Liver (tissue), 9 donors: Measurements from ENCODE around the gene ZNF217. TPM values are rescaled to one million over a fixed set of nuclear protein-coding genes. Genes with fewer than 3 reads are reported as not detected.

Experiments
- DNase-seq: peaks from one replicate; pipeline ENCODE4 v3.0.0-alpha.2; 2017; ENCODE audit warnings: low spot score
- H3K27ac ChIP-seq, 2 donors: one replicate each; pipeline ENCODE4 v1.7.0; 2013; ENCODE audit warnings: inconsistent platforms in 2 of 2, low read length in 2 of 2, control low read depth in 1 of 2, low read depth in 1 of 2, mild to moderate bottlenecking in 1 of 2
- H3K27me3 ChIP-seq, 4 donors: one replicate each; pipeline versions ENCODE4 v1.6.1 to v1.7.0; 2013; ENCODE audit warnings: low read length in 3 of 4, inconsistent platforms in 1 of 4, mild to moderate bottlenecking in 1 of 4, moderate library complexity in 1 of 4; ENCODE audit not compliant: control insufficient read depth in 4 of 4, insufficient read depth in 4 of 4
- H3K36me3 ChIP-seq, 4 donors: one replicate each; pipeline versions ENCODE4 v1.6.1 to v1.7.0; 2013; ENCODE audit warnings: low read length in 3 of 4, mild to moderate bottlenecking in 3 of 4, low read depth in 1 of 4, moderate library complexity in 1 of 4; ENCODE audit not compliant: control insufficient read depth in 4 of 4, insufficient read depth in 3 of 4
- H3K4me1 ChIP-seq, 4 donors: one replicate each; pipeline versions ENCODE4 v1.6.1 to v1.7.0; 2013; ENCODE audit warnings: low read length in 3 of 4, mild to moderate bottlenecking in 3 of 4, moderate library complexity in 1 of 4; ENCODE audit not compliant: control insufficient read depth in 4 of 4, insufficient read depth in 4 of 4
- H3K4me3 ChIP-seq, 3 donors: one replicate each; pipeline versions ENCODE4 v1.6.1 to v1.7.0; 2013; ENCODE audit warnings: low read length in 3 of 3, control low read depth in 1 of 3, low read depth in 1 of 3, mild to moderate bottlenecking in 1 of 3
- H3K9ac ChIP-seq, 2 donors: one replicate each; pipeline ENCODE4 v1.7.0; 2013; ENCODE audit warnings: low read length in 2 of 2, mild to moderate bottlenecking in 2 of 2, moderate library complexity in 2 of 2, control low read depth in 1 of 2, low read depth in 1 of 2
- H3K9me3 ChIP-seq, 4 donors: one replicate each; pipeline versions ENCODE4 v1.6.1 to v1.7.0; 2013; ENCODE audit warnings: low read length in 3 of 4; ENCODE audit not compliant: control insufficient read depth in 4 of 4
- CTCF ChIP-seq: fragments of 150-350 bp; IDR thresholded peaks from 2 replicates; pipeline ENCODE4 v1.5.1; 2017; ENCODE audit warnings: improper control_type of control experiment, low read depth, low read length; ENCODE audit not compliant: missing input control
- EGR1 ChIP-seq, 2 donors: IDR thresholded peaks; 2 replicates each; pipeline ENCODE4 v1.6.1; 2016 to 2018; ENCODE audit warnings: antibody characterized with exemption in 2 of 2, low read depth in 2 of 2
- FOXA1 ChIP-seq: IDR thresholded peaks from 2 replicates; pipeline ENCODE4 v1.6.1; 2016; ENCODE audit warnings: antibody characterized with exemption
- FOXA2 ChIP-seq: IDR thresholded peaks from 2 replicates; pipeline ENCODE4 v1.6.1; 2016; ENCODE audit warnings: antibody characterized with exemption
- GABPA ChIP-seq, 2 donors: IDR thresholded peaks in 1 of 2; conservative IDR thresholded peaks in 1 of 2; 2 replicates each; pipeline ENCODE4 v1.6.1; 2016; ENCODE audit warnings: antibody characterized with exemption in 2 of 2, mild to moderate bottlenecking in 1 of 2, moderate library complexity in 1 of 2
- HNF4A ChIP-seq, 2 donors: conservative IDR thresholded peaks; 2 replicates each; pipeline ENCODE4 v1.6.1; 2016; ENCODE audit warnings: antibody characterized with exemption in 2 of 2, mild to moderate bottlenecking in 2 of 2
- HNF4G ChIP-seq: IDR thresholded peaks from 2 replicates; pipeline ENCODE4 v1.6.1; 2016; ENCODE audit warnings: antibody characterized with exemption
- JUND ChIP-seq, 2 donors: IDR thresholded peaks; 2 replicates each; pipeline ENCODE4 v1.6.1; 2016; ENCODE audit warnings: antibody characterized with exemption in 2 of 2
- NR2F2 ChIP-seq: IDR thresholded peaks from 2 replicates; pipeline ENCODE4 v1.6.1; 2016; ENCODE audit warnings: antibody characterized with exemption
- RAD21 ChIP-seq, 2 donors: IDR thresholded peaks; 2 replicates each; pipeline ENCODE4 v1.6.1; 2016; ENCODE audit warnings: antibody characterized with exemption in 2 of 2, mild to moderate bottlenecking in 2 of 2
- RXRA ChIP-seq, 2 donors: IDR thresholded peaks; 2 replicates each; pipeline ENCODE4 v1.6.1; 2017 to 2018; ENCODE audit warnings: antibody characterized with exemption in 2 of 2, mild to moderate bottlenecking in 1 of 2
- SP1 ChIP-seq: IDR thresholded peaks from 2 replicates; pipeline ENCODE4 v1.6.1; 2018; ENCODE audit warnings: antibody characterized with exemption, mild to moderate bottlenecking
- TAF1 ChIP-seq: conservative IDR thresholded peaks from 2 replicates; pipeline ENCODE4 v1.6.1; 2016; ENCODE audit warnings: antibody characterized with exemption, mild to moderate bottlenecking
- YY1 ChIP-seq: IDR thresholded peaks from 2 replicates; pipeline ENCODE4 v1.6.1; 2016; ENCODE audit warnings: antibody characterized with exemption, mild to moderate bottlenecking
- ZBTB33 ChIP-seq: IDR thresholded peaks from 2 replicates; pipeline ENCODE4 v1.6.1; 2016; ENCODE audit warnings: antibody characterized with exemption
- WGBS: extraction: QIAGEN DNeasy Blood & Tissue Kit; methylation state at CpG from one replicate; pipeline ENCODE4 v1.1.7; 2013; 5-methylcytosine and 5-hydroxymethylcytosine counted together
- polyA plus RNA-seq, 2 donors: library from polyadenylated mRNA; stranded (reverse) in 1 of 2; unstranded in 1 of 2; fragments of 200-250 nt in 1 of 2; fragments of >200 nt in 1 of 2; fragmentation: Nextera tagmentation in 1 of 2; extraction: Ambion mirVana in 1 of 2; gene quantifications; one replicate each; pipeline versions ENCODE4 v1.2.1 to v1.2.3, GENCODE V29; 2013 to 2015
- total RNA-seq, 2 donors: library from RNA; depleted of rRNA; stranded (reverse); fragments of >200 nt; gene quantifications; one replicate each; pipeline ENCODE4 v1.2.3, GENCODE V29; 2014
- TF ChIP-seq, protein P1 (sequence below): IDR thresholded peaks from 2 replicates; pipeline ENCODE4 v1.6.1; 2016; ENCODE audit warnings: antibody characterized with exemption
- TF ChIP-seq, protein P2 (sequence below): IDR thresholded peaks from 2 replicates; pipeline ENCODE4 v1.6.1; 2016; ENCODE audit warnings: antibody characterized with exemption, mild to moderate bottlenecking
- TF ChIP-seq, protein P3 (sequence below): IDR thresholded peaks from 2 replicates; pipeline ENCODE4 v1.6.1; 2016; ENCODE audit warnings: antibody characterized with exemption
- donor health status: healthy.
- donor health status: healthy.
- donor health status: healthy.
- donor health status: healthy.
- donor health status: healthy.

The ZNF217 gene
- total and polyA plus RNA-seq, 4 donors, result 4.2 to 16.3 (median 11.2) TPM

DNA sequence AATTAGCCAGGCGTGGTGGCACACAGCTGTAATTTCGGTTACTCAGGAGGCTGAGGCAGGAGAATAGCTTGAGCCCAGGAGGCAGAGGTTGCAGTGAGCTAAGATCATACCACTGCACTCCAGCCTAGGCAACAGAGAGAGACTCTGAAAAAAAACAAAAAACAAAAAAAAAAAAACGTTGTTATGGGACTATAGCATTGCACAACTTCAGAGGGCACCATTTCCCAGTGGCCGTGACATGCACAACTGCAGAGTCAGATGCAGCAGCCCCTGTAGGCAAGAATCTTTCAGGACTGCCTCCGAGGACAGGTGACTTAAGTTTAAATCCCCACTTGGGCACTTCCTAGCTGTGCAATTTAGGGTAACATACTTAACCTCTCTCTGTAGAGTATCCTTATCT is 64.0 kb downstream of the ZNF217 start:
- no peak for DNase-seq
- TF ChIP-seq YY1 (no peak), HNF4G (no peak)
- no peaks in the 10 kb centered on the region for H3K4me1 ChIP-seq
- no peaks in the 10 kb centered on the region for H3K27me3 ChIP-seq
- no peaks in the 10 kb centered on the region for H3K9me3 ChIP-seq
- 81% methylated on average over 5 of the region's 5 CpGs for WGBS
- no peak overlapping the region for H3K9ac ChIP-seq
- no peak overlapping the region for H3K4me3 ChIP-seq
- no peaks in the 10 kb centered on the region for H3K36me3 ChIP-seq
- no peak overlapping the region for H3K27ac ChIP-seq

DNA sequence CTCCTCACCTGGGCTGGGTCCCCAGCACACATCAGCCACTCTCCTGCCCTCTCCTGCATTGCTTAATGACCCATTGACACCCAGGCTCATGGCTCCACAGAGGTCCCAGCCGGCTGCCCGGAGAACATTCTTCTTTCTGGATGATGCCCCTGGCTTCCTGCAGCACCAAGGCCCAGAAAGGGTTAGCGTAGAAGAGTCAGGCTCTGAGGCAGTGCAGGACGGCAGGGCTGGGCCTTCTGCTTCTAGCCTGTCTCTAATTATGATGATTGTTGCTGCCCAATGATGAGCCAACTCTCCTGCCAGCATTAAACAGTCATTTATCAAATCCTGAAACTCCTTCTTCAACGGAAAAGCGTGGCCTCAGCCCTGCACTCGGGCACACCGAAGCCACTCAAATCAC is 66.4 kb downstream of the ZNF217 start:
- DNase-seq, result no peak
- H3K27me3 ChIP-seq, result no peaks in the 10 kb centered on the region
- TF ChIP-seq EGR1 (IDR thresholded peaks at IDR 0.05; ENCODE audit: low read depth in 2 of 2), result no peak
- no peak for TF ChIP-seq NR2F2
- no peak for TF ChIP-seq CTCF
- TF ChIP-seq, protein P1, sequence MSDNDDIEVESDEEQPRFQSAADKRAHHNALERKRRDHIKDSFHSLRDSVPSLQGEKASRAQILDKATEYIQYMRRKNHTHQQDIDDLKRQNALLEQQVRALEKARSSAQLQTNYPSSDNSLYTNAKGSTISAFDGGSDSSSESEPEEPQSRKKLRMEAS, result no peak
- no peak for TF ChIP-seq FOXA2
- no peak for TF ChIP-seq FOXA1
- no peak for TF ChIP-seq HNF4G
- TF ChIP-seq HNF4A (conservative IDR thresholded peaks at IDR 0.05), result no peak
- H3K4me3 ChIP-seq, result no peak overlapping the region
- H3K9me3 ChIP-seq, result no peaks in the 10 kb centered on the region
- no peaks in the 10 kb centered on the region for H3K36me3 ChIP-seq
- H3K4me1 ChIP-seq, result no peaks in the 10 kb centered on the region
- H3K27ac ChIP-seq, result no peak overlapping the region
- WGBS, result 90% methylated on average over 8 of the region's 8 CpGs
- H3K9ac ChIP-seq, result no peak overlapping the region

DNA sequence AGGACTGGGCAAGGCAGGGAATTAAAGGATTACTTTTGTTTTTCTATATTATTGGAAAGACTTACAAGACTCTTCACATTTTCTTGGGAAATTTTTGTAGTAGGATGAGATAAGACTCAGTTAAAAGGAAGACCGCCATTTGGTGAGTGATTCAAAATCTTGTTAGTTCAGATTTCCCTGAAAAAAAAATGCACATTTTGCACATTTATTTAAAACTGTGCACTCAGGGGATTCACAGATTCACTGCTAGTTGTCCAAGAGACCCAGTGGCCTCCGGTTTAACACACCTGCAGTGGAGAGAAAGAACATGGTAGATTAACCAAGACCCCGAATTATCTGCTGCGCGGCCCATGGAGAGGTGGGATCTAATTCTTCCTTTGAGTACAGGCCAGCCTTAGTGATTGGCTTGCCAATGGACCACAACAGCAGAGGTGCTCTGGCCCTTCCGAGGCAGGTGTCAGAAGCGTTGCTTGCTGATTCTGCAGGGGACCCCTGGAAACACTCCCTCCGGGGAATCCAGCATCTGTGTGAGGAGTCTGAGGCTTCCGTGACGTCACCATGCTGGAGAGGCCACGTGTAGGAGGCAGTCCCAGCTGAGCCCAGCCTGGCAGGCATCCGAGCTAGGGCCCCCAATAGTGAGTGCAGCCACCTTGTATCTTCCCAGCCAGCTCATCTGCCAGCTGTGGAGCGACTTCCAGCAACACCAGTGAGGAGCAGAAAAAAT is 68.9 kb downstream of the ZNF217 start:
- 81% methylated on average over 13 of the region's 13 CpGs for WGBS
- H3K36me3 ChIP-seq, result no peaks in the 10 kb centered on the region
- H3K4me1 ChIP-seq, result no peaks in the 10 kb centered on the region
- H3K4me3 ChIP-seq, result no peak overlapping the region
- no peak for DNase-seq
- H3K27me3 ChIP-seq, result no peaks in the 10 kb centered on the region
- H3K27ac ChIP-seq, result no peak overlapping the region
- no peak overlapping the region for H3K9ac ChIP-seq
- H3K9me3 ChIP-seq, result no peaks in the 10 kb centered on the region
- TF ChIP-seq ZBTB33 (no peak), HNF4A (conservative IDR thresholded peaks at IDR 0.05) (no peak), JUND (IDR thresholded peaks at IDR 0.05) (no peak), TAF1 (no peak), CTCF (no peak), FOXA1 (no peak), EGR1 (IDR thresholded peaks at IDR 0.05; ENCODE audit: low read depth in 2 of 2) (no peak), RXRA (IDR thresholded peaks at IDR 0.05) (no peak), RAD21 (IDR thresholded peaks at IDR 0.05) (no peak), HNF4G (no peak), SP1 (no peak), NR2F2 (no peak), GABPA (IDR thresholded peaks at IDR 0.05 in 1 of 2, conservative IDR thresholded peaks at IDR 0.05 in 1 of 2) (no peak)
- TF ChIP-seq, protein P2, sequence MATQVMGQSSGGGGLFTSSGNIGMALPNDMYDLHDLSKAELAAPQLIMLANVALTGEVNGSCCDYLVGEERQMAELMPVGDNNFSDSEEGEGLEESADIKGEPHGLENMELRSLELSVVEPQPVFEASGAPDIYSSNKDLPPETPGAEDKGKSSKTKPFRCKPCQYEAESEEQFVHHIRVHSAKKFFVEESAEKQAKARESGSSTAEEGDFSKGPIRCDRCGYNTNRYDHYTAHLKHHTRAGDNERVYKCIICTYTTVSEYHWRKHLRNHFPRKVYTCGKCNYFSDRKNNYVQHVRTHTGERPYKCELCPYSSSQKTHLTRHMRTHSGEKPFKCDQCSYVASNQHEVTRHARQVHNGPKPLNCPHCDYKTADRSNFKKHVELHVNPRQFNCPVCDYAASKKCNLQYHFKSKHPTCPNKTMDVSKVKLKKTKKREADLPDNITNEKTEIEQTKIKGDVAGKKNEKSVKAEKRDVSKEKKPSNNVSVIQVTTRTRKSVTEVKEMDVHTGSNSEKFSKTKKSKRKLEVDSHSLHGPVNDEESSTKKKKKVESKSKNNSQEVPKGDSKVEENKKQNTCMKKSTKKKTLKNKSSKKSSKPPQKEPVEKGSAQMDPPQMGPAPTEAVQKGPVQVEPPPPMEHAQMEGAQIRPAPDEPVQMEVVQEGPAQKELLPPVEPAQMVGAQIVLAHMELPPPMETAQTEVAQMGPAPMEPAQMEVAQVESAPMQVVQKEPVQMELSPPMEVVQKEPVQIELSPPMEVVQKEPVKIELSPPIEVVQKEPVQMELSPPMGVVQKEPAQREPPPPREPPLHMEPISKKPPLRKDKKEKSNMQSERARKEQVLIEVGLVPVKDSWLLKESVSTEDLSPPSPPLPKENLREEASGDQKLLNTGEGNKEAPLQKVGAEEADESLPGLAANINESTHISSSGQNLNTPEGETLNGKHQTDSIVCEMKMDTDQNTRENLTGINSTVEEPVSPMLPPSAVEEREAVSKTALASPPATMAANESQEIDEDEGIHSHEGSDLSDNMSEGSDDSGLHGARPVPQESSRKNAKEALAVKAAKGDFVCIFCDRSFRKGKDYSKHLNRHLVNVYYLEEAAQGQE, result no peak
- TF ChIP-seq, protein P3, sequence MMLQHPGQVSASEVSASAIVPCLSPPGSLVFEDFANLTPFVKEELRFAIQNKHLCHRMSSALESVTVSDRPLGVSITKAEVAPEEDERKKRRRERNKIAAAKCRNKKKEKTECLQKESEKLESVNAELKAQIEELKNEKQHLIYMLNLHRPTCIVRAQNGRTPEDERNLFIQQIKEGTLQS, result no peak
